Activated CD8-positive, alpha-beta memory T cell treated with anti-CD3 and anti-CD28 coated beads for 4 hours (primary cell): ENCODE results near the gene BNIP5.
"Not testable (repeated sequence)": the region's sequence is repeated elsewhere in the genome, so short reads cannot be mapped to it uniquely, and the experiment has no call there.

ENCODE experiments used
- DNase-seq, 2 donors: peaks; one replicate each; pipeline ENCODE4 v3.0.0-alpha.2; 2020; ENCODE audit warnings: low read depth in 2 of 2

Gene BNIP5

DNA sequence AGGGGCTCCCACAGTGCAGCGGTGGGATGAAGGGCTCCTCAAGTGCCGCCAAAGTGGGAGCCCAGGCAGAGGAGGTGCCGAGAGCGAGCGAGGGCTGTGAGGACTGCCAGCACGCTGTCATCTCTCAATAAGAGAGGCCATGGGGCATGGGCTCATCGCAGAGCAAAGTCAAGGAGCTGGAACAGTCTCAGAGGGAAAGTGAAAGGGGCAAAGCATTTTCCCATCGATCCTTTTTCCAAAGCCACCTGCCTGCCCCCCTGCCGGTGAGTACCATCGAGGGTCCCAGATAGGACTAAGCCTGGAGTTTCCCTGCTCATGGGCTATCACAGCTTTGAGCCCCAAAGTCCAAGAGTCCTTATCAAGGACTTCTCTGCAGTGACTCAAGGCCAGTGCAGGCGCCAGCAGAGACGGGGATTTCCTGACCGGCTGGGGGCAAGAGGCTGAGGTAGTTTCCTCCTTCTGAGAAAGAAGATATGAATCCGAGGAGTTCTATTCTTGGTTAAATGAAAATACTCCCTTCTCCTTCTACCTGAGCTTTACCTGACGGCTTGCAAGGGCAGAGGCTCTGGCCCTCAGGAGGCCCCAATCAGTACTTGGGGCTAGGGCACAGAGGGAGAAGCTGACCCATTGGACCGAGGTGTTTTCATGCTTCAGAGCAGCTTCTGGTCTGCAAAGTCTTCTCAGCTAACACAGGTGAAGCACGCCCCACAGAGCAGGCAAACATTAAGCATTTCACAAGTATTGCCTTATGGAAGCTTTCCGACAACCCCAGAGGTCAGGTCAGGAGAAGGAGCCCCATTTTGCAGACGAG, 28.2 kb upstream of the BNIP5 start:
- DNase-seq = no peak

- not testable (repeated sequence) for DNase-seq
Measured at GRCh38 chr6:36364061-36364635, 27.5 kb upstream of the BNIP5 start.

DNA sequence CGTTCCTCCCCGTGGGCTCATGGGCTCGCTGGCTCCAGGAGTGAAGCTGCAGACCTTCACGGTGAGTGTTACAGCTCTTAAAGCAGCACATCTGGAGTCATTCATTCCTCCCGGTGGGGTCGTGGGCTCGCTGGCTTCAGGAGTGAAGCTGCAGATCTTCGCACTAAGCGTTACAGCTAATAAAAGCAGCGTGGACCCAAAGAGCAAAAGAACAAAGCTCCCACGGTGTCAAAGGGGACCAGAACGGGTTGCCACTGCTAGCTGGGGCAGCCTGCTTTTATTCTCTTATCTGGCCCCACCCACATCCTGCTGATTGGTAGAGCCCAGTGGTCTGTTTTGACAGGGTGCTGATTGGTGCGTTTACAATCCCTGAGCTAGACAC, 26.7 kb upstream of the BNIP5 start:
- DNase-seq = not testable (repeated sequence)

GRCh38 chr6:36362551-36363370, 26.1 kb upstream of the BNIP5 start:
- DNase-seq = no peak

DNA sequence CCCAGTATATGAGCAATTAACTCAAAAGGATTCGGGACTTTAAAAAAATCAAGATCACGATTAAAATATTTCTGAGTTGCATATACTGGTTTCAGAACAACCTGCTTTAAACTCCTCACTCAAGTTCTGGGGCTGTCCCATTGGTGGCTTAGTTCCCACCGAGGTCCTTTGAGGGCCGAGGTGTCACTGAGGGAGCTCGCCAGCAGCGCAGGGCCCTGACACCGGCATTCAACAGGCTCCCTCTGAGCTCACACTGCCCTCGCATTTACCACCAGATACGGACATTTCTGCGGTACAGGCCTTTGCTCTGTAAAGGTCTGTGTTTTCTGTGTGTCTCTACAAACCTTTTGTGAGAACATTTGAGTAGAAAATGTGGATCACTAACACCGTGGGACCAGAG, 24.4 kb upstream of the BNIP5 start:
- no peak for DNase-seq

DNA sequence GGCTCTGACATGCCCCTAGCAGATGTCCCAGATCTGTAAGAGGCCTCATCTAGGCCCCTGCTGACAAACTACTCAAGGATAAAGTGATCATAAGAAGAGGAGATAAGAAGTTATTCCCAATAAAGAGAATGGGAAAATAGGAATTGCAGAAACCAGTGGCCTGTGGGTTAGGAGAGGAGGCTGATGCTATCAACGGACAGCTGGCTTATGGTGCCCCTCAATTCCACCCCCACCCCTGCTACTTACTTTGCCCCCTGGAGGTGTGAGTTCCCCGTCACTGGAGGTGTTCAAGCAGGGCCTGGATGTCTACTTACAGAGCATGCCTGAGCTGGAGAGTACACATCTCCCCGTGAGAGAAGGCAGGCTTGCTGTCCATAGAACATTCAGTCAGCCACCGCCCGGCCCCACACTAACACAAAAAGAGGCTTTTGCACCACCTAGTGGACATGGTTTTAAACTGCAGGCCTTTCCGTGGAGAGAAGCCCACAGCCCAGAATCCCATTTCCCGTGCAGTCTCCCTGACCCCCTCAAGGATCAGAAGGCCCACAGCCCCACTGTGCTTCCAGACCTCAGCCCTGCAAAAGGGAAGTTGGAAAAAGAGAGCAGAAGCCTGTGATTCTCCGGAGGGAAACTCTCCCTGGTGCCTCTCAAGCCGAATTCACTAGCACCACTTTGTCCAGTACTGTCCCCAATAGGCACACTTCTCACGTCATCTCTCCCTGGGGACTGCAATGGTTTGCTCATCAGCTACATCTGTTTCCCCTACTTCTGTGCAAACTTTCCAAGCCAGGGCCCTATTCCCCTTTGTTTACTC, 23.8 kb upstream of the BNIP5 start:
- peak; percentile 28 to 46 for DNase-seq

DNA sequence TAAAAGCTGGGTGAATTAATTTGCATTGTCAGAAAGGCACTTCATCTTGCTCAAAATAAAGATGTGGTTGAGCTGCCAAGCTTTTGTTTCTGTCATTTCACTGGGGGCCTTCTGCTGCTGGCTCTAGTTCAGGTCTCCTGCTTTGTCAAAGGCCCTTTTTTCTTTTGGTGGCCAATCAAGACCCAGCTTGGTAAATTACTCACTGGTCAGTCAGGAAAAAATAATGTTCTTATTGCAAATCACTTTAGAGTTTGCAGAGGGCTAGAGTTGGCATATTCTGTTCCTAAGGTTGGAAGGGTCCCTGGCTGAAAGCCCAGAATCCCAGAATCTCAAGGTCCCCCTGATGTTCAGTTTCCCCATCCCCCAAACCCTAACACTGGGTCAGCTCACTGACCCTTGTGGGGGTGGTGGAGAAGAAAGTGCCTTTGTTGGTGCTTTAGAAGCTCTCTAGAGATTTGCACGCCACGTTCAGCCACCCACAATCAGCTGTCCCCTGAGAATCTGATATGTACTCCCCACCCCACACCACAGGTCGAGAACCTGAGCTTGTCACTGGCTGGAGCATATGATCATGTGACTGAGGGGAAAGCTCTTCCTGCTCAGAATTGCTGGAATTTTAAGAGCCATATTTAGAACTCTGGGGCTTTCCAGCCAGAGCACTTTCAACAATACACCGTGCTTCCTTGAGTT, 21.7 kb upstream of the BNIP5 start:
- DNase-seq = no peak

DNA sequence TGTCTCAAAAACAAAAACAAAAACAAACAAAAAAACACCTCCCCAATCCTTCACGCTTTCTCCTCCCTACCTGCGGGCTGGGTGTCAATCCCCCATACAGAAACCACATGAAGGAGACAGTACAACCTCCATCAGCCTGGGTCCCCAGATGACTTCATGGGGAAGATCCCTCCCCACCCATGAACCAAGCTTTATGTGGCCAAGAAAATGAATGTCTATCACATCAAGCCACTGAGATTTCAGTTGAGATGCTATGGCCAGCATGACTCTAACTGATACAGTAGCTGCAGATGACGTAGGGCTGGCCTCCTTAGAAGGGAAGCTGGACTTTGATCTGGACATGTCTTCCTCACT, 21.2 kb upstream of the BNIP5 start:
- no peak for DNase-seq

- DNase-seq = no peak
Measured at GRCh38 chr6:36355819-36356218, 19.1 kb upstream of the BNIP5 start.

DNA sequence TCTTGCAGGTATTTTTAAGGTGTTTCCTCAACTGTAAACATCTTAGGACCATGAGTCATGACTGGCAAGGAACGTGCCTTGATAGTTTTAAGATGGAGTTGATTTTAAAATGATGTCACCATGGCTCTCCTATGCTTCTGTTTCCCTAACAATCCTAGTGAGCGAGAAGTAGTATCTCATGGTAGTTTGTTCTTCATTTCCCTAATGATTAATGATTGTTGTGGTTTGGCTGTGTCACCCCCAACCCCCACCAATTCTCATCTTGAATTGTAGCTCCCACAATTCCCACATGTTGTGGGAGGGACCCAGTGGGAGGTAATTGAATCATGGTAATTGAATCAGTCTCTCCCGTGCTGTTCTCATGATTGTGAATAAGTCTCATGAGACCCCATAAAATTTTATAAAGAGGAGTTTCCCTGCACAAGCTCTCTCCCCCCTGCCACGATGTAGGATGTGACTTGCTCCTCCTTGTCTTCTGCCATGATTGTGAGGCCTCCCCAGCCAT, 16.8 kb upstream of the BNIP5 start:
- DNase-seq = no peak

DNA sequence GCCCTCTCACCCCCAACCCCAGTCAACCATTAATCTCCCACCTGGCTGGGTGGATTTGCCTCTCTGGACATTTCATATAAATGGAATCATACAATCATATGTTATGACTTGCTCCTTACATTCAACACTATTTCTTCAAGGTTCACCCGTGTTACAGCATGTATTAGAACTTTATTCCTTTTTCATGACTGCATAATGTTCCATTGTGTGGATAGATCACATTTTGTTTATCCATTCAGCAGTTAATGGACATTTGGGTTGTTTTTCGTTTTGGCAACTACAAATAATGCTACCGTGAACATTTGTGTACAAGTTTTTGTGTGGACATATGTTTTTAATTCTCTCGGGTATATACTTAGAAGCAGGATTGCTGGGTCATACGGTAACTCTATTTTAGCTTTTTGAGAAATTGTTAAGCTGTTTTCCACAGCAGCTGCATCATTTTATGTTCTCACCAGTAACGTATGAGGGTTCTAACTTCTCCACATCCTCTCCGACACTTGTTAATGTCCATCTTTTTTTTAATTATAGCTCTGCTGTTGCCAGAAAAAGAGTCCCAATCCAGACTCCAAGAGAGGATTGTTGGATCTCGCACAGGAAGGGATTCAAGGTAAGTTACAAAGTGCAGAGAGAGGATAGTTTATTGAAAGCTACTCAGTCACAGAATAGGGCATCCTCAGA, 15.9 kb upstream of the BNIP5 start:
- DNase-seq = no peak

DNA sequence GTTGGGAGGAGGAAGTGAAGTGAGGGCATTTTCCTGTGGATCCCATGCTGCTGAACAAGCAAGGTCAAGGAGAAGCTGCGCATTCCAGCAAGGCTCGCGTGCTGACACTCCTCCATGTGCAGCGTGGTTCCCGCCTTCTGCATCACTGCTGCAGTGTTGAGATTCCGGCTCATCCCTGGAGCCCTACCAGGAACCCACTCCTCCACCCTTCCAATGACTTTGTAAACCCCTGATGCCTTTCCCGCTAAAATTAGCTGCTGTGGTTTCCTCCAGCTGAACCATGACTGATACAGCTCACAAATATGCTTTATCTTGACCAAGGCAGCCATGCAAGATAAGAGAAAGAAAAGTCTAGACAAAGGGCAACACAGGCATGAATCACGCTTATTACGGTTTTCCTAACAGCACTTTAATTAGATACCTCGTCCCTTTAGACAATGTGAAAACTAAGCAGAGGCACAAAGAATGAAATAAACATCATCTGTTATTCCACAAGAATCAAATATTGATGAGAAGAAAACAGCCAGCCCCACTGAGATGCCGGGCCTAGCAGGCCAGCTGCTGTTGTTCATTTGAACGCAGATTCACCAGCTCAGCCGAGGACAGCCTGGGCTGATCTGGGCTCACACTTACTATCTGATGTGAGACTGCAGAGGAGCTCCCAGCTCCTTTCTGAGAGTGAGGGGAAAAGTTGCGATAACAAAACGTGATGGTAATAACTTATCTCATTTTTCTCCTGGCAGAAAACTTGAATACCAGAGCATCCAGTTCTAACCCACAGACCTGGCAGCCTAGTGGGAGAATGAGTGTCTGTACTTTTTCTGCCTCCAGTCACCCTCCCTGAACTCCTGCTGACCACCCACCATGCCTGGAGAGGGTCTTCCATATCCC, 14.2 kb upstream of the BNIP5 start:
- DNase-seq = no peak

GRCh38 chr6:36350082-36350481, 13.4 kb upstream of the BNIP5 start:
- DNase-seq = no peak

DNA sequence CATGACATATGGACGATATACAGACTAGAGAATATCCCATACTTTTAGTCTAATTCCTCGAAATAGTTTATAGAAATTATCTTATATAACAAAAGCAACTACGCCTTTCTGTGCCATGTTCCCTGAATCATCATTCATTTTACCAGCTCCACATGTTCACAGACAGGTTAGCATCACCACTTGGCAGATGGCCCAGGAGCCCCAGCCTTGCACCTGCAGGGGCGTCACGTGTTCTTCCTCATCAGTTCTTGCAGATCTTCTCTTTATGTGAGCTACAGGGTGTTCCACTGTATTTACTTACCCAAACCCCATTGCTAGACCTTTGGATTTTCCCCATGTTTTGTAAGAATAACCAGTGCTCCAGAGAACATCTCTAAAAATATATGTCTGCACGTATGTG, 12.6 kb upstream of the BNIP5 start:
- no peak for DNase-seq

DNA sequence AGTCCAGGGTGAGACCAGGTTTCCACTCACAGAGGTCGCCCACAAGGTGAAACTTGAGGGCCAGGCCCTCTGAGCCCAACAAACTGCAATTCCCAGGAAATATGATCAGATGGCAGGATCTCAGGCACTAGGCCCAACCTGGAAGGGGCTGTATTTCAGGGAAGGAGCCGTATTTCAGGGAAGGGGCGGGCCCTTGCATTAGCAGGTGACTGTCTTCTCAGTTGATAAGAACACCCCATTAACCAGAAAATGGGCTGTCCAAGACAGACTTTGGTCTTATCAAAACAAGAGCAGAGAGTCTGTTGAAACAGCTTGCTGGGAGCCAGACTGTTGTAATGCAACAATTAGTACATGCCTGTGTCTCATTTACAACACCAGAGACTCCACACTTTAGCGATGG, 10.9 kb upstream of the BNIP5 start:
- DNase-seq = no peak

GRCh38 chr6:36346486-36347273, 10.0 kb upstream of the BNIP5 start:
- no peak for DNase-seq

- no peak for DNase-seq
Measured at GRCh38 chr6:36345681-36346466, 9.2 kb upstream of the BNIP5 start.

GRCh38 chr6:36343109-36343680, 6.5 kb upstream of the BNIP5 start:
- no peak for DNase-seq
